ENCODE results near the gene UBA6.
A peak's percentile ranks its signal among the peaks of the same experiment; 100 is the strongest.
"Not testable (repeated sequence)": the region's sequence is repeated elsewhere in the genome, so short reads cannot be mapped to it uniquely, and the experiment has no call there.

UBA6 gene

DNA sequence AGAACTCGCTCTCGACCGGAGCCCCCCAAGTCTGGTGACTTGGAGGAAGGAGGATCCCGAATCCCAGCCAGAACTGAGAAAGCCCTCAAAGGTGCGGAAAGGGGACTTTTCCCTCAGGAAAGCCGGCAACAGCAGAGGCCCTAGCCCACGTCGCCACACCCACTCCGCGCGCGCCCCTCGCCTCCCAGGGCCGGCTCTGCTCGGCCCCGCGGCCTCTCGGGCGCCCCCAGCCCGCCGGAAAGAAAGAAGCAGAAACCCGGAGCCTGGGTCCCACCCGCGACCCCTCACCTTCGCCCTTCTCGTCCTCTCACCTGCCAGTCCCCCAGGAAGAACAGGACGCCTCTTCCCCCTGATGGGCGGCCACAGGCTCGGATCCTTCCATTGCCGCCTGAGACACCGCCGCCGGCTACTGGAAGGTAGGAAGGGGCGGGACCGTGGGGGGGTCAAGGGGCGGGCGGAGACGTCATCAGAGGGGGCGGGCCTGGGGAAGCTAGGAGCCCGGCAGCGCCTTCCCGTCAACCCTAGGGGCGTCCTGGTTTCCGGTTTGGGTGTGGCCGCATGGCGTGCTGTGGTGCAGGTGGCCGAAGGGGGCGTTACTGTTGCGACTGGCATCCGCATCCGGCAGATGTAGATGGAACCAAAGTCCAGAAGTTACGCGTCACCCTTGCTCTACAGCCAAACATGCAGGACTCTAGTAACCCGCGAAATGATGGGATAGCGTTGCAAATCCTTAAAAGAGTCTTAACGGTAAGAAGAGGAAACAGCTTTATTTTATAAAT, at the start of gene UBA6:
TSS of gene UBA6 (minus strand) at position 418 of the 779 bp plus-strand sequence. CDS start at position 382, 36 bp downstream.
- peak within 1 kb of the TSS; percentile 77 to 93 (median 83) for H3K4me3 ChIP-seq (ENCODE audit: low read depth in 1 of 5, low read length in 5 of 5)
- peaks cover 0 to 1% (median 0%) of the 10 kb centered on the region in 5 donors for H3K36me3 ChIP-seq (ENCODE audit: control insufficient read depth in 5 of 5, insufficient read depth in 5 of 5, low read length in 5 of 5)
- H3K27me3 ChIP-seq (ENCODE audit: control insufficient read depth in 5 of 5, insufficient read depth in 4 of 5, low read length in 5 of 5), result no peaks in the 10 kb centered on the region
- H3K4me1 ChIP-seq (ENCODE audit: control insufficient read depth in 5 of 5, insufficient read depth in 5 of 5, low read length in 5 of 5), result peaks cover 0 to 21% (median 16%) of the 10 kb centered on the region in 5 donors
- H3K9me3 ChIP-seq (ENCODE audit: control insufficient read depth in 5 of 5, low read length in 5 of 5), result no peaks in the 10 kb centered on the region
- peak within 1 kb of the TSS; percentile 86 for H3K27ac ChIP-seq (ENCODE audit: low read depth, low read length)
- H3K9ac ChIP-seq (ENCODE audit: low read length in 5 of 5), result peak within 1 kb of the TSS; percentile 77 to 93 (median 90)

DNA sequence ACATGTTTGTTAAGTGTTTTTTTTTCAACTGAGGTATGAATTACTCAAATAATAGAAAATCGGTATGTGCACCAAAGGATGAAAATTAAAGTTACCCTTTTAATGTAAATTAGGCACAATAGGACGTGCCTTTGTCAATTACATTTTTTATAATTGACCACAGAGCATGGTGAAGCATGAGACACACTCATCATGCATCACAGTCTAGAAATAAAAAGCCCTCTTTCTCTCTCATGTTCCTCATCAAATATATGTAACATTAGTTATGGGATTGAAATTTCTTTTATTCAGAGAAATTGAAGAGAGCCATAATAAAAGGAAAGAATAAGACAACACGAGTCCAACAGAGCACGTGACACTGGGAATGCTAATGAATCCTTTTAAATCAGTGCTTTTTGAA, 49.7 kb upstream of the UBA6 start:
- H3K36me3 ChIP-seq (ENCODE audit: control insufficient read depth in 5 of 5, insufficient read depth in 5 of 5, low read length in 5 of 5), result no peaks in the 10 kb centered on the region
- no peaks in the 10 kb centered on the region for H3K4me1 ChIP-seq (ENCODE audit: control insufficient read depth in 5 of 5, insufficient read depth in 5 of 5, low read length in 5 of 5)
- no peak overlapping the region for H3K4me3 ChIP-seq (ENCODE audit: low read depth in 1 of 5, low read length in 5 of 5)
- no peaks in the 10 kb centered on the region for H3K27me3 ChIP-seq (ENCODE audit: control insufficient read depth in 5 of 5, insufficient read depth in 4 of 5, low read length in 5 of 5)
- H3K9me3 ChIP-seq (ENCODE audit: control insufficient read depth in 5 of 5, low read length in 5 of 5), result no peaks in the 10 kb centered on the region
- no peak overlapping the region for H3K9ac ChIP-seq (ENCODE audit: low read length in 5 of 5)
- no peak overlapping the region for H3K27ac ChIP-seq (ENCODE audit: low read depth, low read length)

DNA sequence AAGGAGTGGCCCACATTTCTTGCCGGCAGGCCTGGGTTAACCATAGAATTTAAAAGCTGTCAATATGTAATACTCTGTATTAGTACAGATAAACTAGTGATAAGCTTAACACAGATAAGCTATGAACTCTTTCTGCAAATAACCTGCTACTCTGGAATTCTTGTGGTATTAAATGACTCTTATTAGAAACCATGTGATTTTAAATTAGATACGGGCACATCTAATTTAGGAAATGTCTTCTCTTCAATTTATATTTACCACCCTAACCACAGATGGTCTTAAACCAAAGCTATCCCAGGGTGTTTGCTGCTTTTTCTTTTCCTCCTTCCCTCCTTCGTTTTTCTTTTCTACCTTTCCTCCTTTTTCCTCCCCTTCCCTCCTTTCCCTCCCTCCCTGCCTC, 48.3 kb upstream of the UBA6 start:
- Histone ChIP-seq H3K4me1 (ENCODE audit: control insufficient read depth in 5 of 5, insufficient read depth in 5 of 5, low read length in 5 of 5) (no peaks in the 10 kb centered on the region), H3K4me3 (ENCODE audit: low read depth in 1 of 5, low read length in 5 of 5) (no peak overlapping the region), H3K9ac (ENCODE audit: low read length in 5 of 5) (no peak overlapping the region), H3K36me3 (ENCODE audit: control insufficient read depth in 5 of 5, insufficient read depth in 5 of 5, low read length in 5 of 5) (no peaks in the 10 kb centered on the region), H3K9me3 (ENCODE audit: control insufficient read depth in 5 of 5, low read length in 5 of 5) (no peaks in the 10 kb centered on the region), H3K27ac (ENCODE audit: low read depth, low read length) (no peak overlapping the region), H3K27me3 (ENCODE audit: control insufficient read depth in 5 of 5, insufficient read depth in 4 of 5, low read length in 5 of 5) (no peaks in the 10 kb centered on the region)

GRCh38 chr4:67746797-67747495, 46.0 kb upstream of the UBA6 start:
- no peaks in the 10 kb centered on the region for H3K27me3 ChIP-seq (ENCODE audit: control insufficient read depth in 5 of 5, insufficient read depth in 4 of 5, low read length in 5 of 5)
- H3K36me3 ChIP-seq (ENCODE audit: control insufficient read depth in 5 of 5, insufficient read depth in 5 of 5, low read length in 5 of 5), result no peaks in the 10 kb centered on the region
- H3K4me3 ChIP-seq (ENCODE audit: low read depth in 1 of 5, low read length in 5 of 5), result no peak overlapping the region
- H3K9me3 ChIP-seq (ENCODE audit: control insufficient read depth in 5 of 5, low read length in 5 of 5), result no peaks in the 10 kb centered on the region
- no peak overlapping the region for H3K9ac ChIP-seq (ENCODE audit: low read length in 5 of 5)
- no peaks in the 10 kb centered on the region for H3K4me1 ChIP-seq (ENCODE audit: control insufficient read depth in 5 of 5, insufficient read depth in 5 of 5, low read length in 5 of 5)
- no peak overlapping the region for H3K27ac ChIP-seq (ENCODE audit: low read depth, low read length)

DNA sequence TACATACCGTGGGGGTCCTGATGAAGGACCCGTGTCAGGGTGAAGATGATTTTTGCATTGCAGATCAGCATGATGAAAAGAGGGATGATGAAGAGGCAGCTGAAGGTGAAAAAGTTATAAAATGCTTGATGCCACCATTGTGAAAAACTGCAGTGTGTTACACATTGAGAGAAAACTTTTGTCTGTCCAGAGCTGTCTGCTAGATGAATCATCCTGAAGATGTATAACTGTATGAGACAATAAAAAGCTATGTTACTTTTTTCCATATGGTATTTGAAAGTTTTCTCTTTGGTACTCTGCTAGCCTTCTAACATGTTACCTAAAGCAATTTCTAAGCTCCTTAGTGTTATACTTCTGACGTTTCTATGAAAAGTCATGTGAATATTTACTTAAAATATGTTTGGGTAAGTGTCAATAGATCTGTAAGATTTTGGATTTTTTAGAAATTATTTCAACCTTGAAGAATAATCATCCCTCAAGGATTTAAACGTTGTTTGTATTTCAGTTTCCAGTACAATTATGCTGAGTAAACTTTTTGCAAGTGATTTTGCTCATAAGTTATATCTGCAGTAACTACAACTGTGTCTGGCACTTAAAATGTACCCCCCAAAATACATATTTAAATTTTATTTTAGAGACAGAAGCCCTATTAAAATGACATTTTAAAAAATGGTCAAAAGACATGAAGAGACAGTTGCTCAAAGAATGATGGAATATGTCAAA, 43.8 kb upstream of the UBA6 start:
- Histone ChIP-seq H3K4me1 (ENCODE audit: control insufficient read depth in 5 of 5, insufficient read depth in 5 of 5, low read length in 5 of 5) (no peaks in the 10 kb centered on the region), H3K27ac (ENCODE audit: low read depth, low read length) (no peak overlapping the region), H3K9me3 (ENCODE audit: control insufficient read depth in 5 of 5, low read length in 5 of 5) (no peaks in the 10 kb centered on the region), H3K27me3 (ENCODE audit: control insufficient read depth in 5 of 5, insufficient read depth in 4 of 5, low read length in 5 of 5) (no peaks in the 10 kb centered on the region), H3K36me3 (ENCODE audit: control insufficient read depth in 5 of 5, insufficient read depth in 5 of 5, low read length in 5 of 5) (no peaks in the 10 kb centered on the region), H3K9ac (ENCODE audit: low read length in 5 of 5) (no peak overlapping the region), H3K4me3 (ENCODE audit: low read depth in 1 of 5, low read length in 5 of 5) (no peak overlapping the region)

DNA sequence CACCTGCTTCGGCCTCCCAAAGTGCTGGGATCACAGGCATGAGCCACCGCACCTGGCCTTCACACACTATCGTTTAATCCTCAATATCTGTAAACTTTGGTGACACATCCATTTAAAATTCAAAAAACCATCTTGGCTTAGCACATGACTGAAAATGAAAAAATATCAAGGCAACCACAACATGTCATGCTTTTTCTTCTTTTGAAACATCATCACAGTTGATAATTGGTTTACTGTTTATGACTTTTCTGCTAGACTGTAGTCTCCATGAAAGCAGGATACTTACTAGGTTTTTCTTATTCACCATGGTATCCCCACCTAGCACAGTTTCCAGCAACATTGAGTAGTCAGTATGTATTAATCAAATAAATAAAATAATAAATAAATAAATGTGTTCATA, 42.2 kb upstream of the UBA6 start:
- Histone ChIP-seq H3K4me3 (ENCODE audit: low read depth in 1 of 5, low read length in 5 of 5) (no peak overlapping the region), H3K9me3 (ENCODE audit: control insufficient read depth in 5 of 5, low read length in 5 of 5) (no peaks in the 10 kb centered on the region), H3K9ac (ENCODE audit: low read length in 5 of 5) (no peak overlapping the region), H3K36me3 (ENCODE audit: control insufficient read depth in 5 of 5, insufficient read depth in 5 of 5, low read length in 5 of 5) (no peaks in the 10 kb centered on the region), H3K27ac (ENCODE audit: low read depth, low read length) (no peak overlapping the region), H3K4me1 (ENCODE audit: control insufficient read depth in 5 of 5, insufficient read depth in 5 of 5, low read length in 5 of 5) (no peaks in the 10 kb centered on the region), H3K27me3 (ENCODE audit: control insufficient read depth in 5 of 5, insufficient read depth in 4 of 5, low read length in 5 of 5) (no peaks in the 10 kb centered on the region)

DNA sequence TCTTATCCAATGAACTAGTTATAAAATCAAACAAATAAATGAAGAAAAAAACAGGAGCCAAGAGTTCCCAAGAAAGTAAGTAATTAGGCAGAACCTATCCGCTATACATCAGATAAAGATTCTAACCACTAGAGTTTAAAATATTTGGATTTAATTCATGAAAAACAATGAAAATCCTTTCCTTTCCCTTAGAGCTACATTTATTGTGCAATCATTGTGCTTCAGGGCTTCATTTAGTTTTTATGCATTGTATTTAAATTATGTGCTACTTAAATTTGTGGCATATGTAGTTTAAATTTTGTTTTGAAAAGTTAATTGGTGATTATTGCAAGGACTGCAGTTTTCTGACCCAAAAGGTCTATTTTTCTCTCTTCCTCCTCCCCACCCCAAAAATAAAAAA, 35.3 kb upstream of the UBA6 start:
- no peak overlapping the region for H3K9ac ChIP-seq (ENCODE audit: low read length in 5 of 5)
- H3K4me3 ChIP-seq (ENCODE audit: low read depth in 1 of 5, low read length in 5 of 5), result no peak overlapping the region
- H3K27me3 ChIP-seq (ENCODE audit: control insufficient read depth in 5 of 5, insufficient read depth in 4 of 5, low read length in 5 of 5), result no peaks in the 10 kb centered on the region
- no peak overlapping the region for H3K27ac ChIP-seq (ENCODE audit: low read depth, low read length)
- no peaks in the 10 kb centered on the region for H3K4me1 ChIP-seq (ENCODE audit: control insufficient read depth in 5 of 5, insufficient read depth in 5 of 5, low read length in 5 of 5)
- no peaks in the 10 kb centered on the region for H3K9me3 ChIP-seq (ENCODE audit: control insufficient read depth in 5 of 5, low read length in 5 of 5)
- H3K36me3 ChIP-seq (ENCODE audit: control insufficient read depth in 5 of 5, insufficient read depth in 5 of 5, low read length in 5 of 5), result no peaks in the 10 kb centered on the region

DNA sequence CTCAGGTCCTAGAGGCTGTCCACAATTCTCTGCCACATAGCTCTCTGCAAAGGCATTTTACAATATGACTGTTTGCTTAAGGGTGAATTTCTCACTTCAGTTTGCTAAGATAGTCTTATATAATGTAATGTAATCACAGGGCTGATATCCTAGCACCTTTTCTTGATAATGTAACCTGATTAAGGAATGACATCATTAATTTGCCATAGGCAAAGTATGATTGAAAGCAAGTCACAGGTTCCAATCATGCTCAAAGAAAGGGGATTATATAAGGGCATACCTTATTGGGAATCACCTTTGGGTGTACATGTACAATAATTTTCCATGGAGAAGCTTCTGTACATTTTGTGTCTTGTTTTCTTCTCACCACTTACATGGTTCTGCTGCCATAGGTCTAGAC, 34.4 kb upstream of the UBA6 start:
- Histone ChIP-seq H3K9ac (ENCODE audit: low read length in 5 of 5) (no peak overlapping the region), H3K36me3 (ENCODE audit: control insufficient read depth in 5 of 5, insufficient read depth in 5 of 5, low read length in 5 of 5) (no peaks in the 10 kb centered on the region), H3K27me3 (ENCODE audit: control insufficient read depth in 5 of 5, insufficient read depth in 4 of 5, low read length in 5 of 5) (no peaks in the 10 kb centered on the region), H3K27ac (ENCODE audit: low read depth, low read length) (no peak overlapping the region), H3K9me3 (ENCODE audit: control insufficient read depth in 5 of 5, low read length in 5 of 5) (no peaks in the 10 kb centered on the region), H3K4me1 (ENCODE audit: control insufficient read depth in 5 of 5, insufficient read depth in 5 of 5, low read length in 5 of 5) (no peaks in the 10 kb centered on the region), H3K4me3 (ENCODE audit: low read depth in 1 of 5, low read length in 5 of 5) (no peak overlapping the region)

DNA sequence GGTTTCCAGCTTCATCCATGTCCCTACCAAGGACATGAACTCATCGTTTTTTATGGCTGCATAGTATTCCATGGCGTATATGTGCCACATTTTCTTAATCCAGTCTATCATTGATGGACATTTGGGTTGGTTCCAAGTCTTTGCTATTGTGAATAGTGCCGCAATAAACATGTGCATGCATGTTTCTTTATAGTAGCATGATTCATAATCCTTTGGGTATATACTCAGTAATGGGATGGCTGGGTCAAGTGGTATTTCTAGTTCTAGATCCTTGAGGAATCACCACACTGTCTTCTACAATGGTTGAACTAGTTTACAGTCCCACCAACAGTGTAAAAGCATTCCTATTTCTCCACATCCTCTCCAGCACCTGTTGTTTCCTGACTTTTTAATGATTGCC, 29.6 kb upstream of the UBA6 start:
- H3K9me3 ChIP-seq (ENCODE audit: control insufficient read depth in 5 of 5, low read length in 5 of 5); H3K27ac ChIP-seq (ENCODE audit: low read depth, low read length); H3K9ac ChIP-seq (ENCODE audit: low read length in 5 of 5); H3K4me1 ChIP-seq (ENCODE audit: control insufficient read depth in 5 of 5, insufficient read depth in 5 of 5, low read length in 5 of 5); H3K27me3 ChIP-seq (ENCODE audit: control insufficient read depth in 5 of 5, insufficient read depth in 4 of 5, low read length in 5 of 5); H3K4me3 ChIP-seq (ENCODE audit: low read depth in 1 of 5, low read length in 5 of 5); H3K36me3 ChIP-seq (ENCODE audit: control insufficient read depth in 5 of 5, insufficient read depth in 5 of 5, low read length in 5 of 5): not testable (repeated sequence)
